ENCODE measurements around the gene IFNA6.
"Not testable (repeated sequence)": the region's sequence is repeated elsewhere in the genome, so short reads cannot be mapped to it uniquely, and the experiment has no call there.

The IFNA6 gene

DNA sequence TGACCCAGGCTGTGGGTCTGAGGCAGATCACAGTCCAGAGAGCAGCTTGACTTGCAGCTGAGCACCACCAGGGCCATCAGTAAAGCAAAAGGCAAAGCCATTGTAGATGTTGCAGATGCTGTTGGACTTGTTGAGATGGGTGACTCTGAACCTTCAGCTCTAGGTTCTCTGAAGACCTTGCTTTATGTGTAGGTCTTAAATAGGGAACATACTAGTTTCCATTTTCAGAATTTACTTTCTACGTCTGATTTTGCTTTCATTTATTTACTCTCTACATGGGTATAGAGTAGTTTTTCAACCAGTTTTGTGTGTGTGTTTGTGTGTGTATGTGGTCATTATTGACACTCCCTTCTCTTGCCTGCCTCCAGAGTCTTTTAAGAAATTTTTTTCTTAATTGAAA, at the start of gene IFNA6:
TSS of gene IFNA6 (minus strand) at position 101 of the 400 bp plus-strand sequence. CDS start at position 101, 0 bp downstream.
- DNase-seq (ENCODE audit: low spot score) = no peak

DNA sequence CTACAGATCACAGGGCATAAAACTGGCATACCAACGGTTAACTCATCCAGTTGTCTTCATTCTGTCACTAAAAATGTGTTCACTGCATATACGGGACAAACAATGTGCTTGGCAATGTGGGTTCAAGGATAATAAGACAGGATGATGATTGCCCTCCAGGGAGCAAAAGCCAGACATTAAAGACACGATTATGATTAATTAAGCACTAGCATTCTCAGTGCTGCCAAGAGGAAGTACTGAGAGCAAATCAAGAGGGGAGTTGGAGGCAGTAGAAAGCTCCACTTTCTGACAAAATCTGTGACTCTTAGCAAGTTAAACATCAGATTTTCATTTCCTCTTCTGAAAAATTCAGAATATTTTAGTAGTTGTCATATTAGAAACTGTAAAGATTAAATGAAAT, 49.3 kb upstream of the IFNA6 start:
- no peak for DNase-seq (ENCODE audit: low spot score)

DNA sequence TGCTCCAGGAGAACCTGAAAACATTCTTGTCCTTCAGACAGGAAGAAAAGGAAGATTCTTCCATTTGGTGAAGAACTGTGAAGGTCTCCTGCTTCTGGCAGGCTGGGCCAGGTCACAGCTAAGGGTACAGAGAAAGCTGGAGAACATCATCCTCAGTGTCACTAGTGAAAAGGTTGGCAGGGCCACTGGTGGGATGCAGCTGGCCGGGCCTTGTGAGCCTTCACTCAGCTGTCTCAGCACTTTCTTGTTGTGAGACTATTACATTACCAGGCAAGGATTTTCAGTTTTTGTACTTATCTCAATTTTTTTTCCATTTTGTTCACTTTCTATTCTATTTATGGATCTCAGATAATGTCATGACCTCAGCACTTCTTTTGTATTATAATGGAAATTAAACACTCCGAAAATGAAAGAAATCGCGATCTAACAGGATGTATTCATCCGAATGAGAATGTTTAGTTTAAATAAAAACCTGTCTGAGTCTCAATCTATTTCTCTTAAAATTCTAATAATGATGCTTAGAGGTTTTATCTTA, 48.3 kb upstream of the IFNA6 start:
- DNase-seq (ENCODE audit: low spot score) = no peak

DNA sequence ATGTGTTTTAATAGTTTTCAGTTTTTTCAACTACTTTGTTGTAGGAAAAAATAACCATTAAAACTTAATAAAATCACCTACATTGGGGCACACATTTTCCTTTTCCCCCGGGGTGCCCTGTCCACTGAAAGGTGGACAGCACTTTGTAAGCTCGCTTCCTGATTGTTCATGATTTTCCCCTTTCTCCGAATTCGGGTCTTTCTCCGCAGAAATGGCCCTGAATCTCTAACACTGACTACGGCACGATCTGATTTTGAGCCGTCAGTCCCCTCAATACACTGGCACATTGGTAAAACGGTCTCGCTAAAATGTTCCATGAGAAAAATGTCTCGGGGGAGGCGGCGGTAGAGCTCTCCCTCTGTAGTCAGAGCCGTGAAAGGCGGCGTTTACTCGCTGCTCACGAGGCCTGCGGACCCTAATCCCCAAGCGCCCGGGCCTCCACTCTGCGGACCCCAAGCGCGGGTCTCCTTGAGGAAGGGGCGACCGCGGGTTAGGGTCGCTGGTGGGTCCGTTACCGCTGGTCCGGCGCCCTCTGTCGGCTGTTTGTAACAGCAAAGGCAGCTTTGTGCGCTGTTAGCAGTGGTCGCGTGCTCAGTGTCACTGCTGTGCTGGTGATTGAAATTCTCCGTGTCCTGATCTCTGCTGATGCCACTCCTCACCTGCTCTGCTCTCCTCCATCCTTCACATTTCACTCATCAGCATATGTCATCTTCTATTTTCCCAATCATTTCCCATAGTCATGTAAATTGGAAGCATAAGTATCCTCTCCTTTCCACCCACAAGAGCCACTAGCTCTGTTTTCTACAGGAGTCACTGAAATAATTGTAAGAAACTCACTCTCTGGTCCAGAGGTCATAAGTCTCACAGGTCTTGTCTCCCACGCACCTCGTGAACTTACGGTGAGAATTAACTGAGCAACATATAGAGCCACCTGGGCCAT, 45.4 kb upstream of the IFNA6 start:
- DNase-seq (ENCODE audit: low spot score) = peak; percentile 42

DNA sequence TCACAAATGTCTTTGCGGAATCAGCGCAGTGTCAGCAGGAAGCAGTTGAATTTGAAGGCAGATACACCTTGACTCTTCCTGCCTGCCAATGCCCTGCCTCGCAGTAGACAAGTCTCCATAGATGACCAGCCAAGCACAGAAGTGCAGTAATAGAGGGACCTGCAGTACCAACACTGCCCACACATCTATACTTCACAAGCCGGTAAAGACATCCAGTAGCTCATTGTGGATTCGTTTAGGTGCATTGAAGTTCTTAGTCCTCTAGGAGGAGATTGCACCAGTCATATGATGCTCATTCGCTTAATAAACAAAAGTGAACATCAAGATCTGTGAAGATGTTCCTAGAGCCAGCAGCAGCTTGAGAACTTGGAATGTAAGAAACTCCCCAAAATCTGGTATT, 41.6 kb upstream of the IFNA6 start:
- peak; percentile 60 for DNase-seq (ENCODE audit: low spot score)

DNA sequence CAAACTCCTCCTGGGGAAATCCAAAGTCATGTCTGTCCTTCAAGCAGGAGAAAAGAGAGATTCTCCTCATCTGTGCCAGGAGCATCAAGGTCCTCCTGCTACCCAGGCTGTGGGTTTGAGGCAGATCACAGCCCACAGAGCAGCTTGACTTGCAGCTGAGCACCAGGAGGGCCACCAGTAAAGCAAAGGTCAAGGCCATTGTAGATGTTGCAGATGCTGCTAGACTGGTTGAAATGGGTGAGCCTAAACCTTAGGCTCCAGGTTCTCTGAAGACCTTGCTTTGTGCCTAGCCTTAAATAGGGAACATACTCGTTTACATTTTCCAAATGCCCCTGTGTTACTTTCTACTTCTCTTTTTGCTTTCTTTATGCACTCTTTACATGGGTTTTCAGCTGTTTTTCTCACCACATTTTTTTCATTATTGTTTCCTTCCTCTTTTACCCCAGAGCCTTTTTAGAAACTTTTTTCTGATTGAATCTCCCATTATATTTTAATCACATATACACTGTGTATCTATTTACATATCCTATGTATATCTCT, 34.5 kb upstream of the IFNA6 start, which contains the start of gene IFNA2:
TSS of gene IFNA2 (minus strand) at position 268 of the 540 bp plus-strand sequence. CDS start at position 199, 69 bp downstream.
- DNase-seq (ENCODE audit: low spot score) = no peak

DNA sequence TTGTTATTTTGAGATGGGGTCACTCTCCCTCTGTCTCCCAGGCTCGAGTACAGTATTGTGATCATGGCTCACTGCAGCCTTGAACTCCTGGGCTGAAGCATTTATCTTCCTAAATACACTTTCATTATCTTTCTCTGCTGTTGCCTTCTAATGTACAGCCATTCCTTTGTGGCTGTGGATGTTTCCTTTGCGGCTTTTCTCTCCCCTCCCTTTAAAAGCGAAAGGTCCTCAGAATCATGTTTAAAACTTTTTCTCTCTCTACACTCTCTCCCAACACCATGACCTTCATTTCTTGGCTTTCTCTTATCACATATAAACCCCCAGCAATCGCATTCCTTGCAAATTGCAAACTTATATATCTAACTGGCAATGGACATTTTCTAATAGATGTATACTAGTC, 32.9 kb upstream of the IFNA6 start:
- no peak for DNase-seq (ENCODE audit: low spot score)

DNA sequence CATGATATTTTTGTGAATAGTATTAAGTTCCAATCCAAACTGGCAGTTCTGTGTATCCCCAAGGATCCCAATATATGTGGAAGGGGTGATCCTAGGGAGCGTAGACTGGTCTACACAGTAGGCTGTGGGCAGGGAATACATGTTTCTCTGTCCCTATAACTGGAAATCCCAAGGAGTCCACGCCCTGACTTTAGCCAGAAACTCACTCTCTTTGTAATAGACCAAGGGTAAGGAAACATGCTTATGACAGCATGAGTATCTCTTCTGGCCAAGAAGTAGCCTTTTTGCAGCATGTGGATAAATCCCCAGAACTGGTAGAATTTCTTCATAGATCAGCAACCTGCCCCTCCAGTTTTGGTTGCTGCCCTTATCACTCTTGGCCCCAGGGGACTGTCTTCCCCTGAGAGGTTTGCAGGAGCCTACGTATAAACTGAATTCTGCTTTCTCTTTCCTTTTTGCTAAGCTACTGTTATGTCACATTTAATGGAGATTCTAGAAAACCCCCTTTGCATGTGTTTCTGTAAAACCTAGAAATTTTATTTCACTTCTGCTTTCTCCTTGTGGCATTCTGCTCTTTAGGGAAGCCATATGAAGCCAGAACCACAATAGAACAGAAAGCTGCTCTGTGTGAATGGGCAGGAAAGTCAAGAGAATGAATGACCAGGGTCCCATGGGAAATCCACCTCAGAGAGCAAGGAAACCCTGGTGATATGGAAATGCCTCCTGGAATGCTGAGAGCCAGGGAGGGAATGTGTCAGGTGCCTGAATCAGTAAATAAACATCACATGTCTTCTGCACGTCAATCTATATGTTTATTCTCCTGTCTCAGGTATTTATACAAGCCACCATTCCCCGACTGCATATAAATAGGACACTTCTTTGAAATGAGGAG, 31.0 kb upstream of the IFNA6 start:
- peak; percentile 14 for DNase-seq (ENCODE audit: low spot score)

DNA sequence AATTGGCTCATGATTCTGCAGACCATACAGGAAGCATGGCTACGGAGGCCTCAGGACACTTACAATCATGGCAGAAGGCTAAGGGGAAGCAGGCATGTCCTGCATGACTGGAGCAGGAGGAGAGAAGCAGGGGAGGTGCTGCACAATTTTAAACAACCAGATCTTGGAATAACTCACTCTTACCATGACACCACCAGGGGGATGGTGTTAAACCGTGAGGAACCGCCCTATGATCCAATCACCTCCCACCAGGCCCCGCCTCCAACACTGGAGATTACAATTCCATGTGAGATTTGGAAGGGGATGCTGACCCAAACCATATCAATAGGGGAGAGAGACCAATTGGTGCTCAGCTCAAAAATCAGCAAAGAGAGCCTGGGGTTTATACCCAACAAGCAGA, 20.8 kb upstream of the IFNA6 start:
- DNase-seq (ENCODE audit: low spot score) = not testable (repeated sequence)

DNA sequence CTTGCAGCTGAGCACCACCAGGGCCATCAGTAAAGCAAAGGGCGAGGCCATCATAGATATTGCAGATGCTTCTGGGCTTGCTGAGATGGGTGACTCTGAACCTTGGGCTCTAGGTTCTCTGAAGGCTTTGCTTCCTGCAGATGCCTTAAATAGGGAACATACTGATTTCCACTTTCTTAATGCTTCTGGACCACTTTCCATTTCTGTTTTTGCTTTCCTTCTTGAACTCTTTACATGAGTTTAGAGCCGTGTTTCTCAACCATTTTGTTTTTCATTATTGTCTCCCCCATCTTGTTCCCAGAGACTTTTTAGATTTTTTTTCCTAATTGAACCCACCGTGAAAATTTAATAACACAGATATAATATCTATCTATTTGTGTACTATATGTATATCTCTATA, 17.3 kb upstream of the IFNA6 start, which contains the start of gene IFNA13:
TSS of gene IFNA13 (minus strand) at position 101 of the 400 bp plus-strand sequence. CDS start at position 54, 47 bp downstream.
- no peak for DNase-seq (ENCODE audit: low spot score)

DNA sequence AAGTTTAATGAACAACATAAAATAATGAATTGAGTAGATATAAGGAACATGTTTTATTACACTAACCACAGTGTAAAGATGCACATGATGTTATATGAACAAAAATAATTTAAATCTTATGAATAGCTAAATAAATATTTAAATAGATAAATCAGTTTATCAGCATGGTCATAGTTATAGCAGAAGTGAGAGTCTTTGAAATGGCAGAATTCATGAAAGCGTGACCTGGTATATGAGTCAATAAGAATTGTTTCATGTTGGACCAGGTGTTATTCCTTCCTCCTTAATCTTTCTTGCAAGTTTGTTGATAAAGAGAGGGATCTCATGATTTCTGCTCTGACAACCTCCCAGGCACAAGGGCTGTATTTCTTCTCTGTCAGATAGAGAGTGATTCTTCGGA, 16.5 kb upstream of the IFNA6 start:
- DNase-seq (ENCODE audit: low spot score) = not testable (repeated sequence)

DNA sequence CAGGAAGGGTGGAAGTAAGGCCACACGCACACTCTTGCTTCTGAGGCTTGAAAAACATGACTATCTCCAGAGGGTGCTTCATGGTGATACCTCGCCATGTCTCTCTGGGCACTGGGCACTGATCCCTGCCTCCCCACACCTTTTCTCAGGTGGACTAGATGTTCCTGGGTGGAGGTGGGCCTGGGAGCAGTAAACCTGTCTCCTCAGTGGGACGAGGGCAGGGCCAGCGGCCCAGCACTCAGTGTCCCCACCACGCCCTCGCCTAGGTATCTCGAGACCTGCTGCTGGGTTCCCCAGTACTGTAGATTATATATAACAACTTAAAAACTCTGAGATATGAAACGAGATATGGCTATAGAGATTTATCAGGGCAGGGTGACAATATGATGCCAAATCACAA, 11.6 kb upstream of the IFNA6 start:
- no peak for DNase-seq (ENCODE audit: low spot score)

DNA sequence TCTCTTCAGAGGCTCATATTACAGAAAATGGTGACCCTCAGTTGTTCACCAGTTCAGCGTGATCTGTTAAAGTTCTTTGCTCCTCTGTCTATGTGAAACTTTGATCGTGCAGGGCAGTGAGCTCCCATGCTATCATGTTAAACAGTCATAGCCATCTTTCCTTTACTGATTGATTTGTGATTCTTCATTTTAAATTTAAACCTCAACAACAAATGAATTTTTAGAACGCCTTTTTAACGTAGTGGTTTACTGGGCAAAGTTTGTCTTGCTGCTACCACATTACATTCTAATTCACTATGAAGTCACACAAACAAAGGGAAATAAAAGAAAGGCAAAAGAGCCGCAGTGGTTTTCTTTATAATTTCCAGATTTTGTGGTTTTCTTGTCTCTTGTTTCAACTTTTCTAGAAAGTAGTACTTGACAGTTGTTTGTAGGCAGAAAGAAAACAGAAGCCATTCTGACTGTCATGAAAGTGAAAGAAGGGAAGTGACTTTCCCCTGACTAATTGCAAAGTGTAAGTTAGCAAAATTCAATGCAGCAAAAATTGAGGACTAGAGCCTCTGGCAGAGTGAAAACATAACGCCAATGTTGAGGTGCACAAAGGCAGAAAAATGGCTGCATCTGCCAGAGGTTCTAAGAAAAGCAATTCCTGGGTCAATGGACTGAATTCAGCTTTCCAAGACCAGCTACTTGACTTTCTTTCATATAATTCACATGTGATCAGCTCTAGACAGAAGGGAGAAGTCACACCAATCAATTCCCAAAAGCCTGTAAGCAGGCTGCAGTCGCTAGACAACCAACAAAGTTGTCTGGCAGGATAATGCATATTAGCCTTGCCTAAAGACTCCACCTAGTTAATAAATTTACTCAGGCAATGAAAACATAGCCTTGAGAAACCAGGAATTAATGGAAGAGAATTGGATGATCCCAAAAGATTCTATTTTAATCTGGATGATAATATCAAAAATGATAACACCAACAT, 7.1 kb upstream of the IFNA6 start:
- no peak for DNase-seq (ENCODE audit: low spot score)

DNA sequence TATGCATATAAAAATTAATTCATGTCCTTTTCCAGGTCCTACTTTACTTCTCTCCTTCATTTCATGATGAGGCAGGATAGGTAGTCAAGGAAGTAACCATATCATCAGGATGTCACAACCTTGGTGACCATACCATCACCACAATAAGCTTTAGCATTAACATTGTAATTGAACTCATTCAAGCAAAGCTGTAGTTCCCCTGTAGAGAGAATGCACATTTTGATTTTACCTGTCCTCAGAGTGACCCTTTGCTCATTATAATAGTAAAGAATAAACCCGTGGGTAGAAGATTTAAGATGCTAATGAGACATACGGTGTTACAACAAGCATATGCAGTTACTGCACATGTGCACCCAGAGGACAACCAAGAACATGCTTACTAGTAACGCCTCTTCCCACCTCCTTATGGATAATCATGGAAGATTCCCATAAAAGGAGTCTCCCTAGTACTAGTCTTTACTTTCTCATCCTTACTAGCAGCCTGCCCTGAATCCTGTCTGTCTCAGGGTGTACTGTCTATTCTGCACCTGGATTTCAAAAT, 2.2 kb downstream of the IFNA6 start:
- DNase-seq (ENCODE audit: low spot score) = no peak

DNA sequence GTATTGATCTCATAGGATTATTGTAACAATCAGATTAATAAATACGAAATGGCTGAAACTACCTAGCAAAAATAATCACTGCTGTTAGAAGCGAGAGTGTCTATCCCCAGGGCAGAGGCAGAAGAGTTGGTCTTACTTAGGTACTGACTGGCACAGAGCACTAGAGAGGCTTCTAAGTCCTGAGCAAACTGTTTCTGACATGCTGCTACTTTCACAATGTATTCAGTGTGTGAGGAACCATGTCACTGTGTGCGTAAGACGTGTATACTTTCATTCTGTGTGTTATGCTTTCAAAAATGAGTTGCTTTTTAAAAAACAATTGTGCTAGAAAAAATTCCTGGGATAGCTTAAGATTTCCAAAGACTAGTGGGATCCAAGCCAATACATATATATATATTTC, 10.0 kb downstream of the IFNA6 start:
- no peak for DNase-seq (ENCODE audit: low spot score)

DNA sequence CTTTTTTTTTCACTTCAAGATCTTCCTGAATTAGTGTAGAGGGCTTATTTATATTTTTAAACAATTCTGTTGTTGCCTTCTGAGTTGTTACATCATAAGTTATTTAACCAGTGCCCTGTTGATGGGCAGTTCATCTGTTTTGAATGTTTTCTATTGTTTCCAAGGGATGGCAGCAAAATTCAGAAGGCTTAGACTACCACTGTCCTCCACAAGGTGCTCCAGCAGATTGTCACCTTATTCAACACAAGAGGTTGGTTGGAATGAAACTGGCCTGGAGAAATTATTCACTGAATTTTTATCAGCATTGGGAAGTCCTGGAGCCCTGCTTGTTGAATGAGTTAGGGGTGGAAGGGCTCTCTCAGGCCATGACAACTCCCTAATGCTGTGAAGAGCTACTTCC, 14.2 kb downstream of the IFNA6 start:
- no peak for DNase-seq (ENCODE audit: low spot score)

DNA sequence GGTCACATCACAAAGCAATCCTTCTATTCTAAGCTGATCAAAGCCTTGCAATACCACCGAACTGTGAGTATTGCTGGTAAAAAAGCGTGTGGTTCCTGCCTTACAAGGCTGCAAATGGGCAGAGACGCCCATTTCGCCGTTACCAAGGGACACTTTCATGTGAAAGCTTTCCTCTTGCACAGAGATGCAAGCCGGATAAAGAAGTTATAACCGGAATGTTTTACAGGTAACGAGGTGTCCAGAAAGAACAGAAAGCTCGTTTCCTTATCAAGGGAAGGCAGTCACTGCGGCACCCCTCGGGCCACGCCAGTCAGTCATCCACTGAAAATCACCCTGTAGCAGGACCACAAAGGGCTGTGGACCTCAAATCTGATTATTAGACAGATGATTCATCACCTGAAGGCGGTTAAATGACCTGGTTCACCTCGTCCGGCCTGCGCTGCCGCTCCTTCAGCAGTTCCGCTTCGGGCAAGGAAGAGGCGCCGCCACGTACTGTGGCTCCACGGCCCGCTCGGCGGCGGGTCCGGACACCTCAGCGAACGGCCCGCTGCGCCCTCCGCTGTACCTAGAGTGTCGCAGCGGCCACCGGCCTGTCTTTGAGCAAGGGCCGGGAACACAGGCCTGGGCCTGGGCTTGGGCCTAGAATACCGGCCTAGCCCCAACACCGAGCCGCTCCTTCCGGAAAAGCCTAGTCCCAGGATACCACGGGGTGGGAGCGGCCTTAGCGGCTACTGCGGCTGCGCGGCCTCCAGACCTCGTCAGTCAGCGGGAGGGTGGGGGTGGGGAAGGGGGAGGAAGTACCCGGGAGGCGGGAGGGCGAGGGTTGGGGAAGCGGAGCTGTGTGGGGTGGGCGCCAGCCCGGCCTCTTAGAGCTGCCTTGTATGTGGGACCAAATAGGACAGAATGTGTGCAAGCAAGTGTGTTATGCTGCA, 15.7 kb downstream of the IFNA6 start, which contains the start of gene KLHL9:
TSS of gene KLHL9 (minus strand) at position 704 of the 932 bp plus-strand sequence. CDS start at position 159, 545 bp downstream.
- peak; percentile 91 for DNase-seq (ENCODE audit: low spot score)

DNA sequence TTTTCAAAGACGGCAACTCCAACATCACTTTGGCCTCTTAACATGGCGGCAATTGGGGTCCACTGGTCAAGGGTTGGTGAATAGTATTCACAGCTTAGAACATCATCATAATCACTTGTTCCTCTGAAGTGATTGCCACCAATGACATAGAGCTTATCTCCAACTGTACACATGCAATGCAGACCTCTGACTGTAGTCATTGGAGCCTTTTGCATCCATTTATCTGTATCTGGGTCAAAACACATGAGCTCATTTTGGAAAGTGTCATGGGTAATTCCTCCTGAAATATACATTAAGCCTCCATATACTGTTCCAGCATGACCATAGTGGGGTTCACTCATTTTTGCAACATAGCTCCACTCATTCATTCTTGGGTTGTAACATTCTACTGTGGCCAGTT, 17.5 kb downstream of the IFNA6 start:
- no peak for DNase-seq (ENCODE audit: low spot score)

All from SW480 (cell line).